Peyer's patch (tissue), 4 donors: ENCODE results near the gene TBL1XR1.

Experiments used
- CTCF ChIP-seq, 6 experiments: fragments of 450-650 bp in 4 of 6; fragments of 200-600 bp in 2 of 6; sonication (generic) in 1 of 6; IDR thresholded peaks; one replicate each; pipeline ENCODE4 v1.5.1; 2017 to 2019; ENCODE audit warnings: antibody characterized with exemption in 6 of 6, mild to moderate bottlenecking in 3 of 6, moderate library complexity in 1 of 6
- POLR2A ChIP-seq, 2 donors: fragments of 450-650 bp; IDR thresholded peaks; one replicate each; pipeline ENCODE4 v1.5.1; 2017; ENCODE audit warnings: antibody characterized with exemption in 2 of 2, mild to moderate bottlenecking in 2 of 2, moderate library complexity in 2 of 2

DNA sequence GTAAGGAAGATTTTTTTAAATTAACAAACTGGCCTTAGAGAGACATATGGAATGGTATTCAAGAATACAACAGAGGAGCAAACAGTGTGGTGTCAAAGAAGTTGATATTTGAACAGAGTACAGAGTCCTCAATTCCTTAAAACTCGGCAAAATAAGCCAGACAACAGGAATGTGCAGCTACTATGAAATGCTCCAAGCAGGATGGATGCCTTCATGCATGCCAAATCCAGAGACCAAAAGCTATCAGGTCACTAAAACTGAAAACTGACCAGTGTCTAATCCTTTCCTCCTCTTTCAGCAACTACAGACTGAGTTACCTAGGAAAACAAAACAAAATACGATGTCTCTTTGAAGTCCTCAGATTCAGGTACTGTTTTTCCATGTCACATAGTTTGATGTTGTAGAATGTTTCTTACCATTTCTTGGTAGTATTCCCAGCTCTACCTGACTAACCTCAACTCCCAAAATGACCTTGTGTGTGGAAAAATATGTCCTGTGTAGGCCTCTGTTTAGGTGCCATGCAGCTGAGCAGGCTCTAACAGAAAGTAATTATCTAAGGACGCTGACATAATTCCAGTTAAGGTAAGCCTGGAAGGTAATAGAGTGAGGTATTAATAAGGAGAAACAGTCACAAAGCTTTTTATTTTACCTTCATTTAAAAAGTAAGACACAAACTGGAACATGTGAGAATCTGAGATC is 46.9 kb downstream of the TBL1XR1 start:
- TF ChIP-seq POLR2A (IDR thresholded peaks at IDR 0.05) (no peak), CTCF (IDR thresholded peaks at IDR 0.05) (no peak)
